ES-I3 (cell line): ENCODE results near the gene STARD3.

Experiments used
- H3K36me3 ChIP-seq: 2 replicates; pipeline ENCODE4 v1.6.1; 2013; ENCODE audit warnings: mild to moderate bottlenecking, low read length, control low read depth, moderate library complexity; ENCODE audit not compliant: insufficient read depth
- H3K4me1 ChIP-seq: 2 replicates; pipeline ENCODE4 v1.6.1; 2013; ENCODE audit warnings: mild to moderate bottlenecking, control low read depth, low read length; ENCODE audit not compliant: insufficient read depth
- H3K9ac ChIP-seq: 2 replicates; pipeline ENCODE4 v1.6.1; 2013; ENCODE audit warnings: low read depth, mild to moderate bottlenecking, low read length, moderate library complexity
- H3K9me3 ChIP-seq: 2 replicates; pipeline ENCODE4 v1.6.1; 2013; ENCODE audit warnings: mild to moderate bottlenecking, low read length, moderate library complexity; ENCODE audit not compliant: control insufficient read depth, insufficient read depth

Gene STARD3

DNA sequence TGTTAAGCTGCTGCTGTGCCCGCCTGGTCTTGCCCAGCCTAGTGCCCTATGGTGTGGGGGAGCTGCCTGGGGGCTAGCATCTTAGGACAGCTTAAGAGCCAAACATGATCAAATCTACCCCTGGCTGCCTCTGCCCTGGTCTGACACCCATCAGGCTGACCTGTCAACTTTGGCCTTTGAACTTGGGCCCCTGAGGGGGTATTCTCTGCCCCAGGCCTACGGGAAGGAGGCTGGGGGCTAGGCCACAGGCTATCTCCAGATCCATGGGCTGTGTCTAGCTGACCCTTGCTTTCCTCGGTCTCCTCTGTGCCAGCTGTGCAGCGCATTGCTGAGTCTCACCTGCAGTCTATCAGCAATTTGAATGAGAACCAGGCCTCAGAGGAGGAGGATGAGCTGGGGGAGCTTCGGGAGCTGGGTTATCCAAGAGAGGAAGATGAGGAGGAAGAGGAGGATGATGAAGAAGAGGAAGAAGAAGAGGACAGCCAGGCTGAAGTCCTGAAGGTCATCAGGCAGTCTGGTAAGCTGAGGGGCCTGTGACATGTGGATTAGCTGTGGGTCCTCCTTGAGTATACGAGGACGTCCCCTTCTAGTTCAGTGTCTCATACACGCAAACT lies 3.3 kb upstream of the STARD3 start:
- no peak overlapping the region for H3K9ac ChIP-seq
- H3K4me1 ChIP-seq, result peaks cover 45% of the 10 kb centered on the region
- no peaks in the 10 kb centered on the region for H3K9me3 ChIP-seq
- H3K36me3 ChIP-seq, result no peaks in the 10 kb centered on the region

DNA sequence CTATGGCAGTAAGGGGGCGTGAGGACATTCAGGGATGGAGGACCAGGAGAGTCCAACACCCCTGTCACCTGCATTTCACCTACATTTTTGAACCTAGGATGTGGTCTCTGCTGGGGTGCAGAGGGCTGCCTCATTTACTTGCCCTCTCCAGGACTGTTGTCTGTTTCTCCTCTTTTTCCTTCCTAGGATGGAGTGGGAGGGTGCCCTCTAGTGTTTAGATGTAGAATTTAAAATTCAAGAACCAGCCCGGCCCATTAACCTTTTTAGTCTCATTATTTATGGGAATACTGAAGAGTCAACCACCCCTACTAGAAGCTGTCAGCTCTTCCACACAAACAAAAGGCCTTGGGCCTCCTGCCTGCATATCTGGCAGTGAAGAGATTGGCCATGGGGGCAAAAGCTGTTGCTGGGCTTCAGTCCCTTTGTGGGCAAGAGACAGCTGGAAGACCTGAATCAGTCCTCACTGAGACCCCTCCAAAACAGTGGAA lies 2.5 kb upstream of the STARD3 start:
- Histone ChIP-seq H3K4me1 (peaks cover 42% of the 10 kb centered on the region), H3K9ac (no peak overlapping the region), H3K9me3 (no peaks in the 10 kb centered on the region), H3K36me3 (no peaks in the 10 kb centered on the region)

DNA sequence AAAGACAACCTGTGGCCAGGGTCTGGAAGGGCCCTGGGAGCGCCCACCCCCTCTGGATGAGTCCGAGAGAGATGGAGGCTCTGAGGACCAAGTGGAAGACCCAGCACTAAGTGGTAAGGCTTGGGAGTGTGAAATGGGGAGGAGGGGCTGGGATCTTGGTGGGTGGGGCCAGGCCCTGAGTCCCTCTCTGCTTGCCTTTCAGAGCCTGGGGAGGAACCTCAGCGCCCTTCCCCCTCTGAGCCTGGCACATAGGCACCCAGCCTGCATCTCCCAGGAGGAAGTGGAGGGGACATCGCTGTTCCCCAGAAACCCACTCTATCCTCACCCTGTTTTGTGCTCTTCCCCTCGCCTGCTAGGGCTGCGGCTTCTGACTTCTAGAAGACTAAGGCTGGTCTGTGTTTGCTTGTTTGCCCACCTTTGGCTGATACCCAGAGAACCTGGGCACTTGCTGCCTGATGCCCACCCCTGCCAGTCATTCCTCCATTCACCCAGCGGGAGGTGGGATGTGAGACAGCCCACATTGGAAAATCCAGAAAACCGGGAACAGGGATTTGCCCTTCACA lies 1.2 kb upstream of the STARD3 start:
- peaks cover 45% of the 10 kb centered on the region for H3K4me1 ChIP-seq
- H3K36me3 ChIP-seq, result no peaks in the 10 kb centered on the region
- H3K9me3 ChIP-seq, result no peaks in the 10 kb centered on the region
- H3K9ac ChIP-seq, result no peak overlapping the region

DNA sequence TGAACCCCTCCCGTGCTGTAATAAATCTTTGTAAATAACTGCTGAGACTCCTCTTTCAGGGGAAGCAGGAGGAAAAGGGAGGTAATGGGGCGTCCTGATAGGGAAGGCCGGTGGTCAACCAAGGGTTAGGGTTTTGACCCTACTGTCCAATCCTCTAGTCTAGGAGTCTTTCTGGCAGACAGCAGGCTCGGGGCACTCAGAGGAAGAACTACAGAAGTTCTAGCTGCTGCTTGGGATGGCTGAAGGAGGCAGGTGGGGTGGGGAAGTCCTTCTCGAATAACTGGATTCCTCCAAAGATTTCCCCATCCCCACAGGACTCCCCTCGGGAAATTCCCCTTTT lies 387 bp upstream of the STARD3 start:
- peak overlapping the region; percentile 80 for H3K9ac ChIP-seq
- H3K4me1 ChIP-seq, result peaks cover 39% of the 10 kb centered on the region
- no peaks in the 10 kb centered on the region for H3K9me3 ChIP-seq
- no peaks in the 10 kb centered on the region for H3K36me3 ChIP-seq

DNA sequence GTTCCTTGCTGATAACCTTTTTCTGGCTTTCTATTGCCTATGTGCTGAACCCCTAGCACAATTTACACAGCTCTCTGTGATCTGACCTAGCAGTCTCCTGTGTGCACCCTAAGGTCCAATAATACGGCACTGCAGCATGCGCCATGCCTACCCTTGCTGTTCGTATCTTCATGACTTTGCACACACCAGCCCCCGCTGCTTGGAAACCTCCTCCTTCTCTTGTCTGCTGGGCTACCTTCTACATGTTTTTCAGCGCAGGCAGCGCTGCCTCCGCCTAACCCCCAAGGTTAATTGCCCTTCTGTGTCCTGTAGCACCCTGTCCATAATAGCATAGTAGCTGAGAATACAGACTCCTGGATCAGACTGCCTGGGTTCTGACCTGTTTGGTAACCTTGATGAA lies 1.4 kb downstream of the STARD3 start:
- H3K9ac ChIP-seq, result no peak overlapping the region
- H3K36me3 ChIP-seq, result no peaks in the 10 kb centered on the region
- no peaks in the 10 kb centered on the region for H3K9me3 ChIP-seq
- H3K4me1 ChIP-seq, result peaks cover 27% of the 10 kb centered on the region

DNA sequence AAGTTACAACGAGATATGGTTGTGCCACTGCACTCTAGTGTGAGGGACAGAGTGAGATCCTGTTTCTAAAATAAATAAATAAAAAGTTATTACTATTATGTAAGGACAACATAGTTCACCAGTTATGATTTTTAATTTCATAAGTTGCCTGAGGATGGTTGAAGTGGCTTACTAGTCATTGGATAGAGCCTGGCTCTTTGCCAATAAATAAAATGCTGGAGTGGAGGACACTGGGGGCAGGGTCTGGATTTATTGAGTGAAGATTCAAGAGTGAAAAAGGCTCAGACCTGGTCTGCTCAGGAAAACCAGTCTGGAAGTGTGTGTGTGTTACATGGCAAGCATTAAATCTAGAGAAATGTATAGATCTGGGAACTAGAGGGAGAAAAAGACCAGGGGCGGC lies 2.1 kb downstream of the STARD3 start:
- no peak overlapping the region for H3K9ac ChIP-seq
- no peaks in the 10 kb centered on the region for H3K36me3 ChIP-seq
- peaks cover 29% of the 10 kb centered on the region for H3K4me1 ChIP-seq
- no peaks in the 10 kb centered on the region for H3K9me3 ChIP-seq

DNA sequence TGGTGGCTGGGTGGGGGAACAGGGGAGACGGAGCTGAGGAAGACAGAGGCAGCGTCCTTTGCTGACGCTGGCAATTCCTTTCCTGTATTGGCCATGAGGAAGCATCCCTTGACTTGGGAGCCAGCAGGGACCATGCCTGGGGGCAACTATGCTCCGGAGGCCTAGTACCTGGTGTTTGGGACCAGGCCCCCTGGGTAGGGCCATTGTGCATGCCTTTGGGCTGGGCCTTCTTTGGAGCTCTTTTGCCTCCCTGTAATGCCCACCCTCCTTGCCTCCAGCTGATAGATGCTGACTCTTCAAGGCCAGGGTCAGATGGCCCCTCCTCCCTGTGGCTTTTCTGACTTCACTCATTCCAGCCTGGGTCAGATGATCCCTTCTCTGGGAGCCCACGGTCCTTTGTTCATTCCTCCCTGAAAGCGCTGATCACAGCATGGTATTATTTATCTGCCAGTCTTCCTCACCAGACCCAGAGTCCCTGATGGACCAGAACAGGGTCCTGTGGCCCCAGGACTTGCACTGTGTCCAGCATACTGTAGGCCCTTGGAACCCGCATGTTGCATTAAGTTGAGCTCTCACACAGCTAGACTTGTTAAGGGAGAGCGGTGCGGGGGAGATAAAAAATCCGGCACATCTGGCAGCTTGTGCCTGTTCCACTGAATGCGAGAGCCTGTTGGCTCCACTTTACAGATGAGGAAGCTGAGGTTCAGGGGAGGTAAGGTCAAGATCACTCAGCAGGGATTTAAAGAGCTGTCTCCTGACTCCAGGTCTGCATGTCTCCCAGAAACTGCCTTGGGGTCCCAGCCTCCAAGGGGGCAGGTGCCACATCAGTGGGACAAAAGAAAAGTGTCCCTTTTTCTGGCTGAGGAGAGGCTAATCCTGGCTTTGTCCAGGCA lies 2.9 kb downstream of the STARD3 start:
- H3K36me3 ChIP-seq, result no peaks in the 10 kb centered on the region
- no peaks in the 10 kb centered on the region for H3K9me3 ChIP-seq
- no peak overlapping the region for H3K9ac ChIP-seq
- H3K4me1 ChIP-seq, result peaks cover 29% of the 10 kb centered on the region

DNA sequence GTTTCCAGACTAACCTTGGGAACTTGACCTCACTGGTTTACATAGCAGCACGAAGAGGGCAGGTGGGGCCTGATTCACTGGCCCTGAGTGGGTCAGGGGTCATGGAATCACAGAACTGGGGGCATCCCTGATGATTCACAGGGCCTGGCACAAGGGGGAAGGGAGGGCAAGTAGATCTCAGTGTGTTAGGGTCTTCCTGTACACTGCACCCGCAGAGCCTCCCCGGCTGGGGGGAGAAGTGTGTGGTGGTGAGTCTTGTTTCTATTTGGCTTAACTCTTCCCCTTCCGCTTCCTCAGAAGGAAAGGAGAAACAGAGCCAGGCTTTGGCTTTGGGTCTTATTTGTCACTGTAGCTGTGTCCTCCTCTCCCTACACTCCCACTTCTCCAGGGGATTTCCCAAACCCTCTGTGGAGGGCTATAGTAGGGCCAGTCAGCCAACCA lies 3.7 kb downstream of the STARD3 start:
- H3K4me1 ChIP-seq, result peaks cover 31% of the 10 kb centered on the region
- no peaks in the 10 kb centered on the region for H3K36me3 ChIP-seq
- H3K9me3 ChIP-seq, result no peaks in the 10 kb centered on the region
- H3K9ac ChIP-seq, result no peak overlapping the region

DNA sequence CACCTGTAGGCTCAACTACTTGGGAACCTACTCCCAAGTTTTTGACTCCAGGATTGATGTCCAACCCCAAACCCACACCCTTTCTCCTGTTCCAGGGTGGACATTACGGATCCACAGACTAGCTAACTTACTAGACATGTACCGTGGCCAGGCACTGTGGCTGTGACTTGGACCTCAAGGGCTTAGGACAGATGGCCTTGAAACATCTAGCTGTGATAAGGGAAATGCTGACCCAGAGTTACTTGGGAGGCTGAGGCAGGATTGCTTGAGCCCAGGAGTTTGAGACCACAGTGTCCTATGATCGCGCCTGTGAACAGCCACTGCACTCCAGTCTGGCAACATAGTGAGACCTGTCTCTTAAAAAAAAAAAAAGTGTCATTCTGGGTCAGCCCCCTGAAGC lies 4.2 kb downstream of the STARD3 start:
- peaks cover 27% of the 10 kb centered on the region for H3K4me1 ChIP-seq
- H3K36me3 ChIP-seq, result no peaks in the 10 kb centered on the region
- no peak overlapping the region for H3K9ac ChIP-seq
- no peaks in the 10 kb centered on the region for H3K9me3 ChIP-seq

DNA sequence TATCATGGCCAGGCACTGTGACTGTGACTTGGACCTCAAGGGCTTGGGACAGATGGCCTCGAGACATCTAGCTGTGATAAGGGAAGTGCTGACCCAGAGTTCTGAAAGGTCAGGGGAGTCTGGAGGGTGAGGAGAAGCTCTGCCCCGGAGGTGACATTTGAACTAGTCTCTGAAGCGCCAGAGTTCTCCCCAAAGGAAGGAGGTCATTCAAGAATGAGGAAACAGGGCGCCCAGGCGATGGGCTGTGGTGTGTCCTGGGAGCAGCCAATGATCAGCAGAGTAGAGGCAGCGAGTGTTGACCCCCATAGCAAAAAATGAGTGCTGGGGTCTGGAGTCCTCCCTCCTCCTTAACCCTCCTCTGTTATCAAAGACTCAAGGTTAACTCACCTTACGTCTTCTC lies 4.9 kb downstream of the STARD3 start:
- H3K4me1 ChIP-seq, result peaks cover 25% of the 10 kb centered on the region; the same call in 1 of the 2 replicates
- no peaks in the 10 kb centered on the region for H3K36me3 ChIP-seq
- no peaks in the 10 kb centered on the region for H3K9me3 ChIP-seq
- H3K9ac ChIP-seq, result no peak overlapping the region

DNA sequence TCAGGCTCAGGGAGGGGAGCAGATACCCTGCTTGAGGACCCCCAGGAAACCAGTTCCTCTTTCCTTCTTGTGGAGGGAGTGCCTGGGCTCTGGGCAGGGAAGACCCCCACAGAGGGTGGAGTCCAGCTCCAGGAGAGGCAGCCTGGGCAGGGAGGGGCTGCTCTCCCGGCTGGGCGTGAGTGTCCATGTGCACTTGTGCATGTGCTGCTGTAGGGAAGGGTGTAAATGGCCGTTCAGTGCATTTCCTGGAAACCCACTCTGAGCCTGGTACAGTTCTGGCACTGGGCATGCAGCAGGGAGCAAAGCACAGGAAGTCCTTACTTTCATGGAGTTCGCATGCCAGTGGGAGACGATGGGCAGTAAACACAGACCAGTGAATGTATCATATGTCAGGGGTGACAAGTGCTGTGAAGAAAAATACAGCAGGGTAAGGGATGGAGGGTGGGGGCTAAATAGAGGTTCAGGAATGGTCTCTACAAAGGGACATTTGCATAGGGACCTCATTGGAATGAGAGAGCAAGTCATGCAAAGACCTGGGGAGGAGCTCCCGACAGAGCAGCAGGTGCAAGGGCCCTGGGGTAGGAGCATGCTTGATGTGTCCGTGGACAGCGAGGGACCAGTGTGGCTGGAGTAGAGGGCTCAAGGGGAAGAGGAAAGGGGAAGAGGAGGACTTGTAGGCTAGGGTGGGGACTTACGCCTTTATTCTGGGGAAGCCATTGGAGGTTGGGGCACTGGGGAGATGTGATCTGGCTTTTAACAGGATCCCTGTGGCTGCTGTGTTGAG lies 5.5 kb downstream of the STARD3 start:
- Histone ChIP-seq H3K4me1 (peaks cover 25% of the 10 kb centered on the region; the same call in 1 of the 2 replicates), H3K9me3 (no peaks in the 10 kb centered on the region), H3K36me3 (no peaks in the 10 kb centered on the region), H3K9ac (no peak overlapping the region)

DNA sequence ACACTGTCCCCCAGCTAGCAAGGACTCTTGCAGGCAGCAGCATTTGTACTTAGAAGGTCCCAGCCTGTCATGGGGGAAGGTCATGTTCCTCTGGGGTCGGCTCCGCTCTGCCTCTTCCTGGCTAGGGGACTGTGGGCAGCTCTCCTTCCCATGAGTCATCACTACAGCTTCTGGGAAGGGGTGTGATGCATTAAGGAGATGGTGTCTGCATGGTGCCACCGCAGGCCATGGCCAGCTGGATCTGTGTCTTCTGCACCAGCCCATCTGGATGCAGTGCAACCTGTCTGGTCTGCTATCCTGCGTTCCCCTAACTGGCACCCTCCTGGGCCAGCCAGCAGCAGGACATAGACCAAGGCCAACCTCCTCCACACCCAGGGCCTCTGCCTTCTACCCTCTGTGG lies 6.3 kb downstream of the STARD3 start:
- H3K4me1 ChIP-seq, result peaks cover 25% of the 10 kb centered on the region; the same call in 1 of the 2 replicates
- H3K36me3 ChIP-seq, result no peaks in the 10 kb centered on the region
- H3K9me3 ChIP-seq, result no peaks in the 10 kb centered on the region
- H3K9ac ChIP-seq, result no peak overlapping the region

DNA sequence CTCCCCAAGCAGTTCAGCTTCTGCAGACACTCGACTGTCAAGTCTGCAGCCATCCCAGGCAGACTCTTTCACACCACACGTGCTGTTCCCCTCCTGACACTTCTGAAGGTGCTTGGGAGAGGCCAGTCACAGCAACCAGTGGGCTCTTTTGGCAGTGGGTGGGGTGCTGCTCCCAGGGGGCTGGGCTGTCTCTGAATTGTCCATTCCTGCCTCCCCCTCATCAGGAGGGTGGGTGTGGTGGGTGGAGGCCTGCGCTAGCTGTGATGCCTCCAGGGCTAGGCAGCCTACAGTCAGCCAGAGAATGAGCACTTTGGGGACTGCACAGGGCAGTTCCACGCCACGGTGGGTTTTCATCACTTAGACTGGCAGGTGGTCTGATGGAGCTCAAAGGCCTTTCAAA lies 10.3 kb downstream of the STARD3 start:
- peaks cover 20% of the 10 kb centered on the region; the same call in 1 of the 2 replicates for H3K4me1 ChIP-seq

More for the DNA sequence above, 10.3 kb downstream of the STARD3 start:
- Histone ChIP-seq H3K9me3 (no peaks in the 10 kb centered on the region), H3K36me3 (no peaks in the 10 kb centered on the region), H3K9ac (no peak overlapping the region)
